ENCODE measurements around the gene GGT6.

GGT6 gene

DNA sequence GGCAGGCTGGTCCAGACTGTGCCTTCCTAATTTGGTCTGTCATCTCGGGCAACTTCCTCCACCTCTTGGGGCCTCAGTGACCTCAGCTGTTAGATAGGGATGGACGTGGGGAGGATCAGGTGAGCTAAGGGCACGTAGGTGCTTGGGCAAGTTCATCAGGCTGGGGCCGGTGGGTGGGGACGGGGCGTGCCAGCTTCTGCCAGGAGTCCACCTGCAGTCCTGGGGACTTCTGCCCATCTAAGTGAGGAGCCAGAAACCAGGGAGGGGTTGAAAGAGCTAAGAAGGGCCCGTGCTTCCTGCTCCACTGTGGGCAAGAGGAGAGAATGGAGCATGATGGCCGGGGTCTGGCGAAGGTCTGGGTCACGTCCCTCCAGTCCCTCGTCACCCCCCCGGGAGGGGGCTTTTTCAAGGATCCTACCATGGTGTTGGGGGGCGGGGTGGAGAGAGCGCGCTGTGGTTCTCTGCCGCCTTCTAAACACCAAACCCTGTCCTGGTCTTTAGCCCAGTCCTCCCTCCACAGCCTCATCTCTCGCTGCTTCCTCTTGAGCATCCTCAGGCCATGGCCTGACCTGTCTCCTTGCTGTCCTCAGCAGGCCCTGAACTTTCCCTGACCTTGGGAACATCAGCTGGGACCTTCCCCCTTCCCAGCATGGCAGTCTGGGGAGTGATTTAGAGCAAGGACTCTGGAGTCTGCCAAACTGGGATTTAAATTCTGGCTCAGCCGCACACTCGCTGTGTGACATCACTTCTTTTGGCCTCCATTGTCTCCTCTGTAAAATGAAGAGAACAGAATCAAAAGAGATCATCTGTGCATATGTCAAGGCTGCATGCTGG is 40.1 kb downstream of the GGT6 start:
- no peak for DNase-seq (ENCODE audit: low spot score)

GRCh38 chr17:4519361-4519788 is 41.0 kb downstream of the GGT6 start:
- DNase-seq (ENCODE audit: low spot score) = peak; percentile 62

GRCh38 chr17:4518901-4519300 is 41.5 kb downstream of the GGT6 start:
- no peak for DNase-seq (ENCODE audit: low spot score)

- DNase-seq (ENCODE audit: low spot score) = no peak
Measured at GRCh38 chr17:4516735-4517134, 43.6 kb downstream of the GGT6 start.

DNA sequence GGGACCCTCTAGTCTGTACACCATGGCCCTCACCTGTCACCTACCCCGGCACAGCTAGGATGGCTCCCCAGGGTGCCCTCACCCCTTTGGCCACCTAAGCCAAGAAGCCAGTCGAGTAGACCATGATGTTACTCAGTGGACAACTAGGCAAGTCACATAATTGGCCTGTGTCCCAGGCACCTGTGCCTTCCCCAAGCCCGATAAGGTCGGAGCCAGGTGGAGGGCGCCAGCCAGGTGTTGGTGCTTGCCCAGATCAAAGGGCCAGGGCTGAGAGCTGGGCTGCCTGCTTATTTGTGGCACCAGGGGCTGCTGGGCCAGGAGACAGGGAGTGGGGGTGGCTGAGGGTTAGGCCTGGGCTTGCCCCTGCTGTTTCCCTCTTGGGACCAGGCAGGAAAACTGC is 44.9 kb downstream of the GGT6 start:
- no peak for DNase-seq (ENCODE audit: low spot score)

- no peak for DNase-seq (ENCODE audit: low spot score)
Measured at GRCh38 chr17:4514779-4515178, 45.6 kb downstream of the GGT6 start.

GRCh38 chr17:4514206-4514605 is 46.2 kb downstream of the GGT6 start:
- DNase-seq (ENCODE audit: low spot score) = no peak

DNA sequence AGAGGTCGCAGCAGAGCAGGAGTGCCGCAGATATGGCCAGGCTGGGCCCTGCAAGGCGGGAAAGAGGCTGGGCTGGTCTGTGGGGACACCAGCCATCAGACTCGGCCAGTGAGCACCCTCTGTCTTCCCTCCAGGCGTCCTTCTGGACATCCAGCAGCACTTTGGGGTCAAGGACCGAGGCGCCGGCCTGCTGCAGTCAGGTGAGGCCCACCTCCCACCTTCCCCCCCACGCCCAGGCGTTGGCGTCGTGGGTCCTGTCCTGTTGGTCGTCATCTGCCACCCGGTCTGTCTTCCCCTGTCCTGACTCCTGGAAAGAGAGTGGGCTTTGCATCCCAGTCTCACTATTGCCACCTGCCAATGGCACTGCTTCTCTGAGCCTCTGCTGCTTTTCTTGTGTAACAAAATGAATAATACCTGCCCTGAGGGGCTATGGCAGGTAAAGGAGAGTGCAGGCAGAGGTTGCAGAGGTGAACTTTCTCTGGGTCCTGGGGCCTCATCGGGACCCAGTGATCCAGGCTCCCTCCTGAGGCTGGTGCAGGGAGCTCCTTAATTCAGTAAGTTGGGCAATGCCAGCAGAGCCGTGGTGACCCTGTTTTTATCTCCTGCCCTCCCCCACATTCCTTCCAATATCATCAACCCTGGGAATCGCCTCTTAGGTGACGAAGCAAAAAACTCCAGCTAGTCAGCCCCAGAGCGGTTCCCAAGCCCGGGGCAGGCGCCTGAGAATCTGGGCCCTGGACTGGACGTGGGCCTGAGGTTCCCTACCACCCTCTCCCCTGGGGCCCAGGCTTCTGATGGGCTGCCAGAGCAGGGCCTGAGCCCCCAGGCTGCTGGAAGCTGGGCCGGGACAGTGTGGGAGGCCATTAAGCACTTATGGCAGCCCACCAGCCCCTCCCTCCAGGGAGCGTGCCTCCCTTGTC is 47.0 kb downstream of the GGT6 start:
- no peak for DNase-seq (ENCODE audit: low spot score)

DNA sequence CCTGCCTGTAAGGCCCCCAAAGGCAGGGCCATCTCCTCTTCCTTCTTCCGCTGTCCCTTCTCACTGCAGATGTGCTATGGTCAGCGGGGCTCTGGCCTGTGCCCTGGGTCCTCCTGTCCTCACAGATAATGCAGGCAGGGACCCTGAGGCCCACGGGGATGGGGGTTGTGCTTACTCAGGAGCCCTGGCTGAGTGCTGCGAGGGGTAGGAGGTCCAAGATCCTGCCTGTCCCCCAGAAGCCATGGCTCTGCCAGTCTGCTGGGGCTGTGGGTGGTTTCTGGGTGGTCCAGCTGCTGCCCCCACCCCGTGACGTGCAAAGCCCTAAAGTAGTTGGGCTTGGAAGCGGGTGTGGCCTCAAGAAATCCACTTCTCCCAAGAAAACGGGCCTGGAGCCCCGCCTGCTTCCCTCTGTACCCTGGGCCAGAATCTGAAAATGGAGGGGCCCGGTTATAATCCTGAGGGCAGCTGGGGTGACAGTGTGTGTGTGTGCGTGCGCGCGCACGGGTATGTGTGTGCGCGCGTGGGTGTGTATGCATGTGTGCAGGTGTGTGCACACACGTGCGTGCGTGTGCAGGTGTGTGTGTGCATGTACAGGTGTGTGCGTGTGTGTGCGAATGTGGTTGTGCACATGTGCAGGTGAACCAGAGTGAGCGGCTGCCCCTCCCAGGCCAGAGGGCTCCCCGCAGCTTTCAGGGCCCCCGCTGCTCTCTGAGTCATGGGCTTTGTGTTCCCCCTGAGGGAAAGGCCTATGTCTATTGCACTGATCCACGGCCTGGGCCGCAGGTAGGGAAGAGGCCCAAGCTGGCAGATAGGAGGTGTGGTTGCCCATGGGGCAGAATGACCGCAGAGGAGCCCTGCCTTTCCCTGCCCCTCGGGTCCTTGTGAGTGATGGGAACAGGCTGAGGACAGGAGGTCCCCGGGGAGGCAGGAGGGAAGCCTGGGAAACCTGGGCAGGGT is 47.9 kb downstream of the GGT6 start:
- DNase-seq (ENCODE audit: low spot score) = no peak

- peak; percentile 56 for DNase-seq (ENCODE audit: low spot score)
Measured at GRCh38 chr17:4511199-4511932, 49.0 kb downstream of the GGT6 start.

DNA sequence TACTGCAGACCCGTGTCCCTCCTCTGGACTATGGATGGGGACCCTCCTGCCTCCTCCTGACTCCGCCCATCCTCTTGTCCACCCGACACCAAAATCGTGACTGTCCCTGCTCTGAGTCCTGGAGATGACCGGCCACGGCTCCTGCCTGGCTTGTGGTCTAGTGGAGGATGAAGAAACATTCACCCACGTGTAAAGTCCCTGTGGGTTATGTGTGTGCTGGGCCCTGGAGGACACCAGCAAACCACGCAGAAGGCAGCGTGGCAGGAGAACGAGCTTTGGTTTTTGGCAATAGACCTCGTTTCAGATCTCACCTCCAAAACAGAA is 49.8 kb downstream of the GGT6 start:
- DNase-seq (ENCODE audit: low spot score) = peak; percentile 43

- DNase-seq (ENCODE audit: low spot score) = no peak
Measured at GRCh38 chr17:4509923-4510617, 50.3 kb downstream of the GGT6 start.

DNA sequence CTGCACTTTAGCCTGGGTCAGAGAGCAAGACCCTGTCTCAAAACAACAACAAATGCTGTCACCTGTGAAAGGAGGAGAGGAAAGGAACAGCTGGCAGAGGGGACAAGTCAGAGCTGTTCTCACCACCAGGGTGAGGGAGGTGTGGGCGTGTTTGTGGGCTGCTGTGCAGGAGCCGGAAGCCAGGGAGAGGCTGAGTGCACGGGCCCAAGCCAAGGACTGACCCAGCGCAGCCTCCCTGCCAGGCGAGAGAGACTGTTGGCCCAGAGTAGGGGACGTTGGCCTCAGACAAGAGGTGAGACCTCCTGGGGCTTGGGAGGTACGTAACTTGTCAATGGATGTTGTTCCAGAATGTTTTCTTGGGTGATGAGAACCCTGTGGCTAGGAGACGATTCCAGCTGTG is 51.0 kb downstream of the GGT6 start:
- DNase-seq (ENCODE audit: low spot score) = no peak

DNA sequence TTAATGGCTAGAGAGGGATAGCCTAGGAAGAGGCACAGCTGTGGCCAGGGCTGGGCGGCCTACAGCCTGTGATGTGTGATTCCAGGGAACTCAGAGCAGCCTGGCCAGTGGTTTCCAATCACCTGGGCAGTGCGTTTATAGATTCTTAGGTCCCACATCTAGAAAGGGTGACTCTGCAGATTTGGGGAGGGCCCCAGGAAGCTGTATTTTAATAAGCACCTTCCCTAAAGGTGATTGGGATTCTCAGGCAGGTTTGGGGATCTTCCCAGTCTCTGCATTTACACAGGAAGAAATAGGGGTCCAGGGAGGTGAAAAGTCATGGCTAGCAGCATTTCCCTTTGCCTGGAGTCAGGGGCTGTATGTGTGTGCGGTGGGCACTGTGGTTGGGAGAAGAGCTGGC is 52.2 kb downstream of the GGT6 start:
- DNase-seq (ENCODE audit: low spot score) = no peak

DNA sequence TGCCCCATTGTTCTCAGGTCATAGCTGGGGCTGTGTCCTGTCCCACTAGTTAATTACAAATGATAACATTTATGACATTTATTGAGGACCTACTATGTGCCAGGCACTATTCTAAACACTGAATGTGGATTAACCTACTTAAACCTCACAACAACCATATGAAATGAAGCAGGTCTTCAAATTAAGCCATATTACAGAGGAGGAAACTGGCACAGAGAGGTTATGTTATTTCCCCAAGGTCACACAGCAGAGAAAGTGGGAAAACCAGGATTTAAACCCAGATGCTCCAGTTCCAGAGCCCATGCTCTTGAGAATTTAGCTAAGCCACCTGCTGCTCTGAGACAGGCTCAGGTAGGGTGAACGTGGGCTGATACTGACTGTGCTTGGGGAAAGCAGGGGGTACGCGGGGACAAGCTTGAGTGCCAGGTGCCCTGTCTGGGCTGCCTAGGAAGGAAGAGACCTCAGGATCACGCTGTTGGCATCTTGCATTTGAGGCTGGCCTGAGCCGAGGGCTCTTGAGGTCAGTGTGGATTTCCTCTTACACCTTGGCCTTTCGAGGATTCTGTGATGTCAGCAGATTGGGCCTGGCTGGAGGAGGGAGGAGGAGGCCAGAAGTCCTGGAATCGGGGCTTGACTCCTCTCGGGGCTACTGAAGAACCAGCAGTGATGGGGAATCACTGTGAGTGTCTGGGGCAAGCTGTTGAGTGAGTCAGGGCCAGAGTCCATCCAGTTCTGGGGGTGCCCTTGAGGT is 52.8 kb downstream of the GGT6 start:
- no peak for DNase-seq (ENCODE audit: low spot score)

Data from Ammon's horn (tissue), 1 donor.